NCI-H2029 (cell line): ENCODE data around the gene ADA.

Experiments
- DNase-seq: peaks from one replicate; lab custom pipeline; 2025; lab: John Stamatoyannopoulos, UW

ADA gene

DNA sequence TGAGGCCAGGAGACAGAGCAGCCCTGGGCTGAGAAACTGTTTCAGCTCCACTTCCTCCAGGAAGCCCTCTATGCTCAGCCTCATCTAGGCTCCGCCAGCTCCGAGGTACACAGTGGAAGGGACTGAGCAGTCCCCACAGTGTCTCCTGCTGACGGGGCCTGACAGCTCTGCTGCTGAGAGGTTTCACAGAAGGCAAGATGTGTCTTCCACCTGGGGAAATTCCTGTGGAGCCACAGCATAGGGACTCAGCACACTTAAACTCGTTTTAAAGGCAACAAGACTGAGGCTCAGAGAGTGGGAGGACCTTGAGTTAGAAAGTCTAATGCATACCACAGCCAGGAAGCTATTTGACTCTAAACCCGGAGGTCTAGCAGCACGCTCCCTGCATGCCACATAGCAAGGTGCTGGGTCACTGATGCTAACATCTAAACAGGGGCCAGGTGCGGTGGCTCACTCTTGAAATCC lies 6.8 kb downstream of the ADA start:
- no peak for DNase-seq

DNA sequence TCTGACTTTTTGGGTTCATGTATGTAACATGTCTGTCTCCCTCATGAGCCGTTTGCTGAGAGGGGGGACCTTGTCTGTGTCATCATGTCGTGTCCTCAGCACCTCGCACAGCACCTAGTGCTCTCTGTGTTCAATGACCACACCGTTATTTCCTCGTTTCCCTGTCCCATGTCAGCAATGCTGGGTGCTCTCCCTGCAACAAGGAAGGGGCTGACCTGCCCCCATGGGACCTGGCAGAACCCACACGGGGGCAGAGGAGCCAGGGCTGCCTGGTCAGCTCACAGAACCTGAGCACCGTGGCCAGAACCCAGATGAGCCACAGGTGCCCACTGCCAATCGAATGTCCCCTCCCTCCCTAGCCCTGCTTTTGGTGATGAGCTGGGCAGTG lies 7.3 kb downstream of the ADA start:
- no peak for DNase-seq

DNA sequence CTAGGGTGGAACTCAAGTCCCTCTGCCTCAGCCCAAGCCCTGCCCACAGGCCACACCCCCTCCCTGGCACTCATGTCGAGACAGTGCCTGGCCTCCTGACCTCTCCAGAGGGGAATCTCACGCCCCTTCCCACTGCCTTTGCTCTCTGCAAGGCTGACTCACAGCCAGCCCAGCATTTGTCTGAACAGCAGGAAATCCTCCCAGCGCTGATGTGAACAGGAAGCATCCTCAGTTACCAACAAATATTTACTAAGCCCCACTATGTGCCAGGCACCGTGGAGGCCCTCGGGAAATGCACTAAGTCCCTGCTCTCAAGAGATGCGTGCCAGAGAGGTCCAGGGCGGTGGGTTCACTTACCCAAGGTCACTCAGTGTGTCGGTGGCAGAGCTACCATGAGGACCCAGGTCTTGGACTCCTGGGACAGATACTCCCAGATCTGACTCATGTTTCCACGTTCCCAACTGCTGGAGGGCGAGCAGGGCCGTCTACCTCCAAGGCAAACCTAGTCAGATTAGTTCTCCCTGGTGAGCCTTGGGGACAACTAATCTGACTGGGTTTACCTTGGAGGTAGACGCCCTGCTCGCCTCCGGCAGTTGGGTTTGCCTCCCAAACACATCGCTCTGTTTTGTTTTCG lies 7.8 kb downstream of the ADA start:
- peak; percentile 34 for DNase-seq

DNA sequence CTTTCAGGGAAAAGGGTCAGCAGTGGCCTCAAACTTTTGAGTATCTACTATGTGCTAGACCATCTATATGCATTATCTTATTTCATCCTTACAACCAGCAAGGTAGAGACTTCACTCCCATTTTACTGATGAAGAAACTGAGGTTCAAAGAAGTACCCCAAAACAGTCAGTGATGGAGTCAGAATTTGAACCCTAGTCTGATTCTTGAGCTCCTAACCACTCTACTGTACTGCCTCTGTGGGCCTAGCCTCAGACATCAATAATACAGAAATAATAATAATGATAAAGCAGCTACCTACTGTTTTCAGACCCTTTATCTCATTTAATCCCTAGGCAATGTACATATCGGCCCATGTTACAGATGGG lies 8.4 kb downstream of the ADA start:
- DNase-seq = no peak

DNA sequence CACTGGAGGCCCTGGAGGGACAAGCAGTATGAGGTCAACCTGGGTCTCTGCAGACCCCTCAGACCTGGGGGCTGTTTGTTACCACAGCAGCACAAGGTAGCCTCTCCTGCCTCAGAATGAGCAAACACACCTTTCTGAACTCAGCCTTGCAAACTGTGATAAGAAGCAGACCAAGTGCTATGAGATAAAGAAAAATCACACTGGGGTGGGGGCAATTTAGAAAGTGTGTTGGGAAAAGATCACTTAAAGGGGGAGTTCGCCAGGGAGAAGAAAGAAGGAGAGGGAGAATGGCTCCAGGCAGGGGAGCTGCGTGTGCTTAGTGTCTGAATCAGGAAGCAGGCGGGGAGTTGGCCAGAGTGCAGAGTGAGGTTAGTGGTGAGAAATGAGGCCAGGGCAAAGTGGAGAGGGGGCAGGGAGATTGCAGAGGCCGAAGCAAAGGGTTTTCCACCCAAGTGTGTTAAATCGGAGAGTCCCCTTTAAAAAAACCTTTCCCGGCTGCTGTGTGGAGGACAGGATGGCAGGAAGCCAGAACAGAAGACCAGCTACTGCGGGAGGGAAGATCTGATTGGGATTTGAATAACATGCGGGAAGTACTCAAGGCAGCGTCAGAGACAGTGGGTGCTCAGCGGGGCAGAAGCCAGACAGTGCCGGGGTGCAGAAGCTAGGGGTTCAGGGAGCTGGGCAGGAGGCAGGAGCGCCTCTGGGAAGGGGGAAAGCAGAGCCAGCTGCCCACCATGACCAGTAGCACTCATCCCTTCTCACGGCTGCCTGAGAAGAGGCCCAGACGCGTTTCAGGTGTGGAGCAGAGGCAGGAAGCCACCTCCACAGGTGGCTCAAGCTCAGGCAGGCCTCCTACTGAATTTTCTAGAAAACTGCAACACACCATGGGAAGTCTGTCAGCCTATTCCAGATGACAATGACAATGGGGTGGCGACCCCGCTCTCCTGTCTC lies 9.0 kb downstream of the ADA start:
- peak; percentile 86 for DNase-seq

DNA sequence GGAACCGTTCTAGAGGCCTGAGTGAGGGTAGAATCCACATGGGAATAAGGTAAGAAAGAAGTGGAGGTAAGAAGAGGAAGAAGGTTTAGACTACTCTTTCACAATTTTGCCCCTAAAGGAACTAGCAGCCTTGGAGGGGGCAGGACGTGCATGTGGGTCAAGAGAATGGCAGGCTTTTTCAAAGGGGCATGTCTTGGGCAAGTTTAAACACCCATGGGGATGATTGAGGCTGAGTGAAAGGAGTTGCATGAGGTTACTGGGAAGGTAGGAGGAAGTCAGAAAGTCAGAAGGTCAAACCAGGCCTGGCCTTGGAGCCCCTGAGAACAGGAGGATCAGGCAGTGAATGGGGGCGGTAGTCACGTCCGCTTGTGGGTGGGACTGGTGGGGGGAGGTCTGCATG lies 10.2 kb downstream of the ADA start:
- DNase-seq = no peak

DNA sequence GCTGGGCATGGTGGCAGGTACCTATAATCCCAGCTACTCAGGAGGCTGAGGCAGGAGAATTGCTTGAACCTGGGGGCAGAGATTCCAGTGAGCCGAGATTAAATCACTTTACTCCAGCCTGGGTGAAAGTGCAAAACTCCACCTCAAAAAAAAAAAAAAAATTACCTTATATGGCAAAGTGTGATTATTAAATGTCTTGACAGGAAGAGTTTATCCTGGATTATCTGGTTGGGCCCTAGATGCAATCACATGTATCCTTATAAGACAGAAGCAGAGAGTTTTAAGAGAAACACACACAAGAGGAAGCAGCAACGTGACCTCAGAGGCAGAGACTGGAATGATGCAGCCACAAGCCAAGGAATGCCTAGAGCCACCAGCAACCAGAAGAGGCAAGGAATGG lies 11.0 kb downstream of the ADA start:
- DNase-seq = no peak

DNA sequence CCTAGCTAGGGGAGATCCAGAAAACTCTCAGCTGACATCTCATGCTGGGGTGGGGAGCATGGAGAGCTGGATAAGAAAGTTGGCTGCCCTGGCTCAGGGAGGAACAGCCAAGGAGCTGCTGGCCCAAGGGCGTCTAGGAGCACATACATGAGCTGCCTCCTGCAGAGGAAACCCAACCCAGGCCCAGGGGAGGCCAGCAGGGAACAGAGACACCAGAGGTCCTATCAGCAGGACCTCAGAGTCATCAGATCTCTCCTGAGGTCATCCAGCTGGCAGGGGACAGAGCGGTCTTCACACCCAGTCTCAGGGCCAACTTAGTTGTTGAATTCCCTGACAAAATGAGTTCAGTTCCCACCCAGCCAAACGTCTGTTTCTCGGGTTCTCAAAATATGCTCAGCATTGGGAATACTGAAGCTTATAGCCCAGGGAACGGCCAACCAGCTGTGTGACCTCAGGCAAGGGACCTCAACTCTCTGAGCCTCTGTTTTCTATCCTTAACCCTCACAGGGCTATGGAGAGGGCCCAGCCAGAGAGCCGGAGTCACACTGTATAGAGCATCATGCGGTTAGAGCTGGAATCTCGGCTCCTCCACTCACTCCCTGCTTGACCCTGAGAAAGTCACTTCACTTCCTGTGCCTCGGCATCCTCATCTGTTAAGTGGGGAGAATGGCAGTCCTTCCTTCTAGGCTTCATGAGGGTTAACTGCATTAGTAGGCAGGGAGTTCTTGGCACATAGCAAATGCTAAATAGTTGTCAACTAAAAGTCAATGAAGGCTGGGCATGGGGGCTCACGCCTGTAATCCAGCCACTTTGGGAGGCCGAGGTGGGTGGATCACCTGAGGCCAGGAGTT lies 13.8 kb downstream of the ADA start:
- DNase-seq = no peak

DNA sequence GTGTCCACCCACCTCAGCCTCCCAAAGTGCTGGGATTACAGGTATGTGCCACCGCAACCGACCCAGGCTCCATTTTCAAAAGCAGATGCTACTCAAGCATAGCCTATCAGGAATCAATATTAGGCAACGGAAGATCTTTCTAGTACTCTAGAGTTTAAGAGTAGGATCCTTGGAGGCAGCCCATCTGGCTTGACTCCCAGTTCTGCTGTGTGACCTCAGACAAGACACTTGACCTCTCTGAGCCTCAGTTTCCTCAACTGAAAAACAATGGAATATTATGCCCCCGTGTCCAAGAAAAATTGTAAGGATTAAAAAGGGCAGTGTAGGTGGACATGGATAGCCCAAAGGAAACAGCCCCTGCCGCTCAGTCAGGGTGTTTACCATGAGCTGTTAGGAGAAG lies 14.5 kb downstream of the ADA start:
- no peak for DNase-seq

DNA sequence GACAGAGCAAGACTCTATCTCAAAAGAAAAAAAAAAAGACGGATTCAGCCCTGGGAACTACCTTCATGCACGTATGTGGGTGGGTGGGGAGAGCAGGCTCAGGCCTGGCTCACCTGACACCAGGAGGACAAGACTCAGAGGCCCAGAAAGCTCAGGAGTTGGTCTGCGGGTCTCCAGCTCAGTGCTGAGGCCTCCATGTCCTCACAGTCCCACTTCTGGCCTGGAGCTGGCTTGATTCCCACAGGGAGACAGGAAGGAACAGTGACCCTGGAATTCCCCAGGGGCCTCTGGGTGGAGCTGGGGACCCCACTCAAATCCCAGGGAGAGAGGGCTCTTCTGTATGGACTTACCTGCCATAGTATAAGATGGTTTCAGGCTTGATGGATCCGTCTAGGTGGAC lies 15.6 kb downstream of the ADA start:
- no peak for DNase-seq

DNA sequence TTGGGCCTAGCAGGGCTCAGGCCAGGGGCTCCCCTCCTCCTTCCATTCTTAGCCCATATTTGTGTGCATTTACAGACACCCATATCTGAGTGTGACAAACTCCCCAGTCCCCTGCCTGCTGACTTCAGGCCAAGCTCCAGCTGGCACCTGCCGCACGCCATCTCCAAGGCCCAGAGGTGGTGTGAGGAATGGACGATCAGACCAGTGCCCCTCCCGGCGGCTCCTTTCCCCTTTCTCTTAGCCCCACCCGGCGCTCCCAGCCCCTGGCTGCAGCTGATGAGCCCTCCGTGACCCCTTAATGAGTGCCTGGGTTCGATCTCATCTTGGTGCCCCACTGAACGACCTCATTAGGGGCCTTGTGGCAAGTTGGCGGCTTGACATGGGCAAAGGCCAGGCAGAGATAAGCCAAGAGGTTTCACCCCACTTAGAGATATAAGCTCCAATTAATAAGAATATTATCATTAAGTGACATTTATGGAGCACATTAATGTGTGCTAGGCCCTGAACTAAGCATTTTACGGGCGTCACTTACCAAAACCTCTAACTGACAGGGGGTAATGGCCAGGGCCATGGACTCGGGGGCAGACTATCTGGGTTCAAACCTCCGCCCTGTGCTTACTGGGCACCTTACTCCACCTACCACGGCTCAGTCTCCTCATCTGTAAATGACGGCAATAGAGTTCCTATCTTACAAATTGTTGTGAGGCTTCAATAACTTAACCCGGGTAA lies 17.5 kb downstream of the ADA start:
- DNase-seq = no peak

DNA sequence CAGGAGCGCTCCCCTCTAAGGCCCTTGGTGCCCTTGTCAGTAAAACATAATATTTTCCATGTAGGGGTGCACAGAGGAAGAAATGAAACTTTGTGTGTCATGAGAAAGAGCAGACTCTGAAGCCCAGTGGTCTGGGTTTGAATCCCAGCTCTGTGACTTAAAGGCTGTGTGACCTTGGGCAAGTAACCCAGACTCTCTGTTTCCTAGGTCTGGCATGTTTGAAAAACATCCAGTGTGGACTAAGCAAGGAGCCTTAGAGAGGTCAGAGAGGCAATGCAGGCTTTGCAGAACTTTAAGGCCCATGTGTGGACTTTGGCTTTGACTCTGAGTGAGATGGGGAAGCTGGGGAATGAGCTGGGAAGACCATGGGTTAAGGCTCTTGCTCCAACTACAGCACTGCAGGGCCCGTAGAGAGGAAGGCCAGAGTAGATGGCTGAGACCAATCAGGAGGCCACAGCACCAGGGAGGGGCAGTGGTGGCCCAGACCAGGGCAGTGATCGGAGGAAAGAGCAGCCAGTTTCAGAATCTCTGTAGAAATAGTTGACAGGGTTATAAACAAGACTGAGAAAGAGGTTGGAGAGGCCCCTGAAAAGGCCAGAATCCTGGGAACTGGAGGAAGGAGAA lies 18.2 kb downstream of the ADA start:
- DNase-seq = no peak

DNA sequence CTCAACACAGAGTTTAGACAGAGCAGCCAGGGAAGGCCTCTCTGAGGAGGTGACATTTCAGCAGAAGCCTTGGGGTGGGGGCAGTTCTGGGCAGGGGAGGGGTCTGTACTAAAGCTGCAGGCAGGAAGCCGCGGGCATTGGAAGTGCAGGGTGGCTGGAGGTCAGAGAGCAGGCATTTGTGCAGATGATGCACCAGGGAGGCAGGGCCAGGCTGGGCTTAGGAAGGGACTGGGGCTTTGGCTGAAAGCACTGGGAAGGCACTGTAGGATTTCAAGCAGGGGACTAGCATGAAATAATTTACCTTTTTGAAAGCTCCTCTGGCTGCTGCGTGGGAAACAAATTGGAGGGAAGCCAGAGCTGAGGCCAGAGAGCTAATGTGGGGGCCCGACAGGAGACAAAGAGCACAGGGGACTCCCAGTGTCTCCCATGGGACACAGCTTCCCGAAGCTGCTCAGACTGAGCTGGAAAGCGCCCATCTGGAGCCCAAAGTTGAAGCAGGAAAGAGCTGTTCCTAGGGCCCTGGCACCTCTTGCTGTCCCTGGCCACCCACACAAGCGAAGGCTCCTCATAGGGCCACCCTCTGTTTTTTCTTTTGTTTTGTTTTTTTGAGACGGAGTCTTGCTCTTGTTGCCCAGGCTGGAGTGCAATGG lies 19.3 kb downstream of the ADA start:
- DNase-seq = no peak

DNA sequence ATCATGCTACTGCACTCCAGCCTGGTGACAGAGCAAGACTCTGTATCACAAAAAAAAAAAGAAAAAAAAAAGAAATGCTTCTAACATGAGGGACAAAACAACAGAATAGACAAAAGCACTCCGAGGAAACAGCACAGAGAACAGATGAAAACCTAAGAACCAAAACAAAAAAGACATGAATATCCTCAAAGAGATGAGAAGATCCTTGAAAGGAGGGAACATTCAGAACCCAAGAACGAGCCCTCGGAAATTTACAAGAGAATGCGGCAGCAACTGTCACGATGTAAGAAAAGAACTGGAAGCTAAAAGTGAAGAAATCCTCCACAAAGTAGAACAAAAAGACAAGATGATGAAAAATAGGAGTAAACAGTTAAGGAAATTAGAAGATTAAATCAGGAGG lies 21.2 kb downstream of the ADA start:
- no peak for DNase-seq

DNA sequence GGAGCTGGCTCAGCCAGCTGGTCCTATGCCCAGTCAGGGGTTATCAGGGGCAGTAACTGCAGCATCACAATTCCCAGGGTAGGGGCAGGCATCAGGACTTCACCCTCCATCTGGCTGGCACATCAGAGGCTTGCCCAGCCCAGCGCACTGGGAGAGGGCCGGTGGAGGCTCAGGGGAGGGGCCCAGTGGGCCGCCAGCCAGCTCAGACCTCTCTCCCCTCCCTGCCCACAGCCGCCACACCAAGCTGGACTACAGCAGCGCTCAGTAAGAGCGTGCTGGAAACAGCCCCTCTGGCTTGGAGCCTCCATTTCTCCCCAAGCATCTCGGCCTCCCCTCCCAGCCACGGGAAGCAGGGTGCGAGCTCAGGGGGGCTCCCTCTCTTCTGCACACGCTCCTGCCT lies 22.0 kb downstream of the ADA start:
- DNase-seq = no peak

DNA sequence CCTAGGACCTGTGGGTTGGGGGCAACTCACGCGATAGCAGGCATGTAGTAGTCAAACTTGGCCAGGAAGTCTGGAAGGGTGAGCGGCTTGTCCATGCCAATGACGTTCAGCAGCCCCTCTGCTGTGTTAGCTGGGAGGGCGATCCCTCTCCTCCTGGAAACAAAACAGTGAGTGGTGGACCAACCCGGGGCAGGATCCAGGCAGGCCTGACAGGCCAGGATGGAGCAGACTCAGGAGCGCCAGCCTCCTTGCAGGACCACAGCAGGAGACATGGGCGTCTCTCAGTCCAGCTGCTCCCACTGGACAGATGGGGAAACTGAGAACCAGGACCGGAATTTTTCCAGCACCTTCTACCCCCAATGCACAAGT lies 22.5 kb downstream of the ADA start:
- no peak for DNase-seq

DNA sequence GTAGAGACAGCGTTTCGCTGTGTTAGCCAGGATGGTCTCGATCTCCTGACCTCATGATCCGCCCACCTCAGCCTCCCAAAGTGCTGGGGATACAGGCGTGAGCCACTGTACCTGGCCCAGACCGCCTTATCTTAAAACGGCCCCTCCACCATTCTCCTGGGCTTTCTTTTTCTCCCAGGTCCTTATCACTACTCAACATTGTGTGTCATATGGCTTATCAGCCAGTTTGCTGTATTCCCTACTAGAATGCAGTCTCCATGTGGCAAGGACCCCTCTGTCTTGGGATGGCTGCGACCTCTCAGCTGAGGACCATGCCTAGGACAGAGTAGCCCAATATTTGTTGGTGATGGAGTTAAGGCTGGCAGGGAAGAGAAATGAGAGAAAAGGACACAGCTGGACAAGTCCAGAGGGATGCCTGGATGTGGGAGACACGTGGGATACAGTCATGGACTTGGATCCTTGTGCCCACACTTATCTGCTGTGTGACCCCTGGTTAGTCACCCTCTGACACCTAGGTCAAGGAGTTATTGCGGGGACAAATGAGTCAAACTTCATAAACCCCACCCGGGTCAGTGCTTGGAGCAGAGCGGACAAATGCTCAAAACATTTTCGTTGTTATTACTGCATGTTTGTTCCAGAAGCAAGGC lies 24.0 kb downstream of the ADA start:
- no peak for DNase-seq

DNA sequence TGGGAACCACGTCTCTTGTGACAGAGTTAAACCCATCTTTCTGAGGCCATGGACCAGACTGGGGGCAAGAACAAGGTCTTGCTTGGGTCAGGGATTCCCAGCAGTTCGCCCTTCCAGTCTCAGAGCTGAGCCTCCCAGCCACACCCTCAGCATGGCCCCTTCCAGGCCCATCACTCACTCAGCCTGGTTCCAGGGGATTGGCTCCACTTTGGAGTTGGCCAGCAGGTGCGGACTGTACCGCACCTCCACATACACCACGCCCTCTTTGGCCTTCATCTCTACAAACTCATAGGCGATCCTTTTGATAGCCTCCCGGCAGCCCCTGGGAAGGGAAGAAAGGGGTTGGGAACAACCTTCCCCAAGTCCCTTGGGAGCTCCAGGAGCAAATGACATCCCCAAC lies 25.2 kb downstream of the ADA start:
- no peak for DNase-seq

DNA sequence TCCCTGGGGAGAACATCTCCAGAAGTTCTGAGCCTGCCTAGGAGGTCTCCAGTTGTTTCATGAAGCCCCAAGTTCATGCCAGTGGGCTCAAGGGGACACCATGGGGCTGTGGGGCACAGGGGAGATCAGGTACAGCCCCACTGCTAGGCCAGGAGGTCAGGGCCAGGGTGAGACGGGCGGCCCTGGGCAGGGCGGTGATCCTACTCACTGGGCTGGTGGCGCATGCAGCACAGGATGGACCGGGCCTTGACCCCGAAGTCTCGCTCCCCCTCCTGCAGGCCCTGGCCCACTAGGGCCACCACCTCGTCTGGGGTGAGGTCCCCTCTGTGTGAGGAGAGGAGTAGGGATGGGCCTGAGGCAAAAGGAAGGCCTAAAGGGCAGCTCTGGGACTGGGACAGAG lies 26.1 kb downstream of the ADA start:
- no peak for DNase-seq

DNA sequence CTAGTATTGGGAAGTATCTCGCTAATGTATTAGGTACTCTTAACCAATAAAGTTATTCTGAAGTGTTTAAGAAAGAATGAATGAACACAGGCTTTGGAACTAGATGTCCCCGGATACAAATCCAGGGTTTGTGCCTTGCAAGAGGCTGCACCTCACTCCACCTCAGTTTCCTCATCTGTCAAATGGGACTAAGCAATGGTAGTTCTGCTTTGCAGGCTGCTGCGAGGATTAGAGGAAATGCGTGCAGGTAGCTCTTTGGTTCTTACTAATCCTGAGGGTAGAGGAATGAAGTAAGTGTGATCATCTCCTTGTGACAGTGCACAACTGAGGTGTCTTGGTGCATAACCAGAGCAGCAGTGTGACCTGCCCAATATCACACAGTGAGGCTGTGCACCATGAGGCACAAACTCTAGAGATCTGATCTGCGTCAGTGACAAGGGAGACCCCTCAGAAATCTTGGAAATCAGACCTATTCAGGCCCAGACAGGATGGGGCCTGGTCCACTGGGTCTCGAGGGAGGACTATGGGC lies 26.7 kb downstream of the ADA start:
- DNase-seq = no peak
